Fibroblast of mammary gland (primary cell): ENCODE data around the gene PSD4.

Experiments used
- DNase-seq: peaks from one replicate; pipeline ENCODE4 v3.0.0-alpha.2; 2010; ENCODE audit warnings: low read depth
- H3K4me3 ChIP-seq: 2 replicates; pipeline ENCODE4 v1.5.1; 2011; ENCODE audit warnings: low read depth, mild to moderate bottlenecking, low read length, moderate library complexity; ENCODE audit not compliant: control insufficient read depth
- TF ChIP-seq, protein P1 (sequence below): conservative IDR thresholded peaks from 2 replicates; pipeline ENCODE4 v1.5.1; 2011; ENCODE audit warnings: low read depth, low read length, inconsistent platforms; ENCODE audit not compliant: control insufficient read depth, insufficient read depth

The PSD4 gene

DNA sequence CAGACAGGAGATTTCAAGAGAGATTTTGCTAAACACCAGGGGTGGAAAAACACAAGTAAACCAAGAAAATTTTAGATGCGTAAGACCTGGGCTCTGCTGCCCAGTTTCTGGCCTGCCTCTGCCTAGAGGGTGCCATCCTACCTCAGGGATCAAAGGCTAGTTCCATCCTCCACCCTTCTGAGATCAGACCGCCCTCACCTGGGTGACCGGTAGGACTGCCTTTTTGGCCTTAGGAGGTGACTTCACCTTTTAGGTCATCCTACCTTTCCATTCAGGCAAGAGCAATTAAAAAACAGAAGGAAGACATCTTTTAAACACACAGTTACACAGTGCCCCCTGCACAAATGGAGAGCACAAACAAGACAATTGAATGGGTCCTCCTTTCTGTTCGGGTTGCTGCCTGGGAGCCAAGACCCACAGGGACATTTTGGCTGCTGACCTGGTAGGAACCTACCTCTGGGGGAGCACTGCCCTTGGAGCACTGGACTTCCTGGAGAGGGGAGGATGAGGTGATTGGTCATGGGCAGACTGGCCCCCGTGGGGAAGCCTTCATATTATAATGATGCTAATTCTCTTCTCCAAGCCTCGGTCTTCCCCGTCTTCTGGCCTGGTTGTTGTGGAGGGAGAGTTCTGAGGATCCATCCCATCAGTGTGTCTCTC, 3.1 kb downstream of the PSD4 start:
- no peak for DNase-seq
- no peak overlapping the region for H3K4me3 ChIP-seq
- TF ChIP-seq, protein P1, sequence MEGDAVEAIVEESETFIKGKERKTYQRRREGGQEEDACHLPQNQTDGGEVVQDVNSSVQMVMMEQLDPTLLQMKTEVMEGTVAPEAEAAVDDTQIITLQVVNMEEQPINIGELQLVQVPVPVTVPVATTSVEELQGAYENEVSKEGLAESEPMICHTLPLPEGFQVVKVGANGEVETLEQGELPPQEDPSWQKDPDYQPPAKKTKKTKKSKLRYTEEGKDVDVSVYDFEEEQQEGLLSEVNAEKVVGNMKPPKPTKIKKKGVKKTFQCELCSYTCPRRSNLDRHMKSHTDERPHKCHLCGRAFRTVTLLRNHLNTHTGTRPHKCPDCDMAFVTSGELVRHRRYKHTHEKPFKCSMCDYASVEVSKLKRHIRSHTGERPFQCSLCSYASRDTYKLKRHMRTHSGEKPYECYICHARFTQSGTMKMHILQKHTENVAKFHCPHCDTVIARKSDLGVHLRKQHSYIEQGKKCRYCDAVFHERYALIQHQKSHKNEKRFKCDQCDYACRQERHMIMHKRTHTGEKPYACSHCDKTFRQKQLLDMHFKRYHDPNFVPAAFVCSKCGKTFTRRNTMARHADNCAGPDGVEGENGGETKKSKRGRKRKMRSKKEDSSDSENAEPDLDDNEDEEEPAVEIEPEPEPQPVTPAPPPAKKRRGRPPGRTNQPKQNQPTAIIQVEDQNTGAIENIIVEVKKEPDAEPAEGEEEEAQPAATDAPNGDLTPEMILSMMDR = no peak

DNA sequence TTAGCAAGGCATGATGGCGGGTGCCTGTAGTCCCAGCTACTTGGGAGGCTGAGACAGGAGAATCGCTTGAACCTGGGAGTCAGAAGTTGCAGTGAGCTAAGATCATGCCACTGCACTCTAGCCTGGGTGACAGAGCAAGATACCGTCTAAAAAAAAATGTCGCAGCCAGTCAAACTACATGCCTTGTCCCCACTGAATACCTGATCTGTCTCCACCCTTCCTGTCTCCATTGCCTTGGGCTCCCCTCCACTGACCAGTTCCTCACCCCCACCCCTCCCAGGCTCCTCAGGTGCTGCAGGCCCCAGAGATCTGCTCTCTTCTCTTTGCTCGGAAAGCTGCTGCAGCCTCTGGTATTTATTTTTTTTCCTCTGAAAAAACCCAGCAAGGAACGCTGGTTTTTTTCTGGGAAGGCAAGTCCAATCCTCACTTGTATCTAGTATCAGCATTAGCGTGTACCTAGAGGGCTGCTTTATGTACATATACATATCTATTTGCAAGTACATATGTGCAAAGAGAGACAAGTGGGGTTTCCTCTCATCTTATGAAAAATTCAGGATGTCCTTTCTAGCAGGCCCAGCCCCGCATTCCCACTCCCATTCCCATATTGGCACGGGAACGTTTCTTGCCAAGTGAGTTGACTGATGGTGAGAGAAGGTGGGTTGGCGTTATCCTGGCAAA, 4.4 kb downstream of the PSD4 start:
- TF ChIP-seq, protein P1 = no peak
- H3K4me3 ChIP-seq = no peak overlapping the region
- DNase-seq = no peak

DNA sequence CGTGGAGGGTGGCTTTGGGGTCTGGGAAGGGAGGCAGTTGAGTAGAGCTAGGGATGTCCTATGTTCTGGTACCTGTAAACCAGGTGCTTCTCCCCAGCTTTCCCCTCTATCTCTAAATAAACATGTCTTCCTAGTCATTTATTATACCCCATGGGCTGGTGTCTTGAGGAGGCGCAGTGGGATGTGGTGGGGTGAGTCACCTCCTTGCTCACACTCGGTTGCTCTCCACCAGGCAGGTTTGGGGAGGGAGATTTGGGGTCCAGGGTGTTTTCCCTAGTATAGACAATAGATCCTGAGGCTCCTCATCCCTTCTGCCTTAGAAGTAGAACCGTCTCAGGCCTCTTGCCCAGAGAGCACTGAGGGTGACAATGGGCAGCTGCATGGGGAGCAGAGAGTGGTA, 5.1 kb downstream of the PSD4 start:
- no peak for DNase-seq
- no peak overlapping the region for H3K4me3 ChIP-seq
- TF ChIP-seq, protein P1 = no peak

DNA sequence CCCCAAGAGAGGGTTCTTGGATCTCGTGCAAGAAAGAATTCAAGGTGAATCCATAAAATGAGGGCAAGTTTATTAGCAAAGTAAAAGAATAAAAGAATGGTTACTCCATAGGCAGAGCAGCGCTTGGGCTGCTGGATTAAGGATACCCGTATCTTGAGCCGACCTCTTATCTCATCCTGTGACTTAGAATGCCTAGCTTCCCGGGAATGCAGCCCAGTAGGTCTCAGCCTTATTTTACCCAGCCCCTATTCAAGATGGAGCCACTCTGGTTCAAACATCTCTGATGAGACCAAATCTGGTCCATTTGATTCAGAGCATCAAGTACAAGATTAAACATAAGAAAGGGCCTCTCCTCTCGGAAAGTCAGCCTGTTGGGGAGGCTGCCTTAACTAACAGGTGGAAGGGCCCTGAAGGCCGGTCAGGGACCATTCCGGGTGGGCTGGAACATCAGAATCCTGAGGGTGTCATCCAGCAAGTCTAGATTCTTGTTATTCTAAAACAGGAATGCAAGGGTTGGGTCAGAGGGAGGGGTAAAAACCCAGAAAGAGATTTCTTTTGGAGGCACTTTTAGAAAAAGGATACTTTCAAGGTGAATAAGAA, 5.8 kb downstream of the PSD4 start:
- TF ChIP-seq, protein P1 = no peak
- H3K4me3 ChIP-seq = no peak overlapping the region
- DNase-seq = no peak

DNA sequence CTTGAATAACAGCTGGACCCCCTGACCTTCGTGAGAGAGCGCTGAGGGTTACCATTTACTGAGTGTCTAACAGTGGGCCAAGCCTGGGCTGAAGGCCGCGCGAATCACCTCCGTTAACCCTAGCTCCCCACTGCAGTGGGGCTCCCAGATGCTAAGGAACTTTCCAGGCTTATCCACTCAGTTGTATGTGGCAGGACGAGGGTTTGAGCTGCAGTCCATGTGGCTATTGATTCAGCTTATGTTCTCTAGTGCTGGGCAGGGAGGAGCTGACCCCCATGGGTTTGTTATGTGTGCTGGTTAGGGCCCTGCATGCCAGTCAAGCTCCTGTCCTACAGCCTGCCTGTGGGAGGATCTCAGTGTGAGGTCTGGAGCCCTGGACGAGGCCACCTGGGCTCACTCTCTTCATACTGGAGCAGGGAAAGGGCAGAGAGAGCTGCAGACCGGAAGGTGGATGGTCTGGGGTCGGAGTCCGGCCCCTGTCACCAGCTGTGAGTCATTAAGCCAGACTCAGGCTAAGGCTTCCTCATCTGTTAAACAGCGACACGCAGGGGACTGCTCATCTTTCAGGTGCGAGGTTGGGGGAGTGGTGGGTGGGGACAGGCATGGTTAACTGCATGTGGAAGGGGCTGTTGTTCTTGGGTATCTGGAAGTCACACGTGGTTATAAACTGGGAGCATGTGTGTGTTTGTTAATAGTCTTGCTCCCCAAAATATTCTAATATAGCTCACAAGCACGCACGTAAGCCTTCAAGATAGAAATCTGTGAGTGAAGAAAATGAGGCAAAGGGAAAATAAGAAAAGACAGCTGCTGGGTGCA, 6.6 kb downstream of the PSD4 start:
- no peak overlapping the region for H3K4me3 ChIP-seq
- TF ChIP-seq, protein P1 = no peak
- no peak for DNase-seq

DNA sequence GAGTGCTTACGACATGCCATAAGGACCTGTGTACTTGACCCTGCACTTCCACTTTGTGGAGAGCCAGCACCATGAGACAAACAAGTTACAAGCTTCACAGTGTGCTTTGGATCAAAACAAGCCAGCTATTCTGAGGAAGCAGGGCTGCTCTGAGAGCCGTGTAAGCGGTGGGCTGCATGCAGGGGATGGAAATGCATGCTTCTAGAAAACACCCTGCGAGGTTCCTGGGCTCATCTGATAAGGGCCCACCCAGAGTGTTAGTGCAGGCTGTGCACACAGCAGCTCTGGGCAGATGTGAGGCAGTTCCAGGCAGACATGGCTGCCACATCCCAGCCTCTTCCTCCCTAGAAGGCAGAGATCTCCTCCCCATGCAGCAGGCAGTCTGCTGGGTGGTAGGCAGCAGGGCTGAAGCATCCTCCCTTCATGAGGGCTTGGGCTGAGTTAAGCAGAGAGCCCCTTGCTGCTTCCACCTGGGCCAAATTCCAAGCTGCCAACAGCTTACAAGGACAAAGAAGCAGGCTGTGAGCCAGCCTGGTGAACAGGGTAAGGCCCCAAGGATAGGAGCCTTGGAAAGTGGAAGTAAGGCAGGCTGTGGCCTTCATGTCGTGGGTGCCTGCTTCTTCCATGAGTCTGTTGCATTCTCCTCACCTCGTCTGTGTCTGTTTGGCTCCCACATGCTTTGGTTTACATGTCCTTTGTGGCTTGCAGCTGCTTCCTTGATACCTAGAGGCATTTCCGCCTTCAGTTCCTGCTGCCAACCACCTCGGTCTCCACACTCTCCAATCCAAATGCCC, 7.7 kb downstream of the PSD4 start:
- DNase-seq = no peak
- TF ChIP-seq, protein P1 = no peak
- no peak overlapping the region for H3K4me3 ChIP-seq
